Activated naive CD8-positive, alpha-beta T cell treated with anti-CD3 and anti-CD28 coated beads, Interleukin-2, amount 50 U/mL, for 16 hours (primary cell): ENCODE results near the gene CABLES1.
"Not testable (repeated sequence)": the region's sequence is repeated elsewhere in the genome, so short reads cannot be mapped to it uniquely, and the experiment has no call there.

ENCODE experiments used
- DNase-seq: peaks from one replicate; pipeline ENCODE4 v3.0.0-alpha.2; 2020; ENCODE audit warnings: low read depth, low spot score

CABLES1 gene

DNA sequence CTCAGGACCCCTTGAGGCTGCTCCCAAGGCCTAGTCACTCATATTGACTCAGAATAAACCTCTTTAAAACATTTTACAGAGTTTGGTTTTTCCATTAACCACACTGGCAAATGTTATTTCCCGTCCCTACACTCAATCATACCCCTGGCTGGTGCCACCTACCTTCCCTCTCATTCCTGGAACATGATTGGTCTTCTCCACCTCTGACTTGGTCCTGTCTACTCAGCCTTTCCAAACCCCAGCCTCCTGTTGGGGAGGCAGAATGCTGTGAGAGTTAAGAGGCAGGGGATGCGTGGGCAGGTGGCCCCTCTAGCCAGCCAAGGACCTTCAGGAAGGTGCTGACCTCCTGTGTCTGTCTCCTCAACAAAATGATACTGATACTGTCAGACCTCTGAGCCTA, 149.3 kb downstream of the CABLES1 start:
- no peak for DNase-seq

- not testable (repeated sequence) for DNase-seq
These were observed 150.3 kb downstream of the CABLES1 start for GRCh38 chr18:23285581-23285980.

GRCh38 chr18:23291456-23292205, 156.3 kb downstream of the CABLES1 start:
- DNase-seq: no peak

DNA sequence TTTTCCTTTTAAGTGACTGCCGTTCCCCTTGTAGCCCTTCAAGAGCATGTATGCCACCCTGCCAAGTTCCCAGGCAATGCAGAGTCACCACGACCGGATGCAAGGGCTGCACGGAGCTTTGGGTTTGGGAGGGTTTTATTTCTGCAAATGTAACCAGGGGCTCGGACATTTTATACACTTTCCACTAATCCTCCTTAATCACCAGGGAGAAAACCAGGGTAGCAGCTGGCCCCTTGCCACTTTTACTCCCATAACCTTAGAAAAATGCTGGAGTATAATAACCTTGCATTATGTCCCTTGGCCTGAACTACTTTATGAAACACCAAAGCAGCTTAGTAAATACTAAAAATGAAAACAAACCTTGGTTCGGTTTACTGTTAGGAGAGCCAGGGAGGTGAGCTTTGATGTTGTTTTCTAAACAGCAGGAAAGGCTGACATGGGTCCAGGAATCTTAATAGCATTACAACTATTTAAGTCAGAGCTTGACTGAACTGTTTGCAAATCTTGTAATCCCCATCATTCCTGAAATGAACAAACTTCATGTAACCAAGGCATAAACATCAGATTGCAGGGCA, 165.0 kb downstream of the CABLES1 start:
- DNase-seq: no peak

DNA sequence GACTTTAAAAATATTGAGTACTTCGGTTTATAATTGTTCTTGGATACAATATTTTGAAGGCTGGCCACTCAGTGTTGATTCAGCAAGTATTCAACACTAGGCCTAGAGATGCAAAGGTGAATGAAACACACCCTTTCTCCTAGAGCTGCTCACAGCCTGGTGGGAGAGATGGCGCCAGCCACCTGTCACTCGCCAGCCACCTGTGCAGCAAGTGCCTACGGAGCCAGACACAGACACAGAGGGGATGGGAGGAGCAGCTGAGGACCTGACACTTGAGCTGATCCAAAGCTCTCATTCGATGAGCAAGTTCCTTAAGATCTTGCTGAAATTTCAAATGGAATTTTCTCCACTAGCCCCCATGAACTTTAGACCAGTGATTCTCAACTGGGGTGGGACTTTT, 166.7 kb downstream of the CABLES1 start:
- no peak for DNase-seq

DNA sequence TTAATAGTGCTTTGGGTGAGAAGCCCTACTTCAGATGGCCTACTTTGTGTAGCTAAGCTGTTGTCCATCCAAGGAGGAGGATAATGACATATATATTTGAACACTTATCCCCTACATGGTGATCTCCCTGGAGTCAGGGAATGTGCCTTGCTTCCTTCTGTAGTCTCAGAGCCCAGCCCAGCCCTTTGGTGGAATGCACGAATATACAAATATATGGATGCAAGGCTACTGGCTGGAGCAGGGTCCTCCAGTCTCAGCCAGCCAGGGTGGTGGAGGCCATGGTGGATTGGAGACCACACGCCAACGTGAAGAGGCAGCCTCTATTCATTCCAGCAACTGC, 167.2 kb downstream of the CABLES1 start:
- DNase-seq: no peak

- no peak for DNase-seq
These were observed 167.7 kb downstream of the CABLES1 start for GRCh38 chr18:23302851-23303527.

DNA sequence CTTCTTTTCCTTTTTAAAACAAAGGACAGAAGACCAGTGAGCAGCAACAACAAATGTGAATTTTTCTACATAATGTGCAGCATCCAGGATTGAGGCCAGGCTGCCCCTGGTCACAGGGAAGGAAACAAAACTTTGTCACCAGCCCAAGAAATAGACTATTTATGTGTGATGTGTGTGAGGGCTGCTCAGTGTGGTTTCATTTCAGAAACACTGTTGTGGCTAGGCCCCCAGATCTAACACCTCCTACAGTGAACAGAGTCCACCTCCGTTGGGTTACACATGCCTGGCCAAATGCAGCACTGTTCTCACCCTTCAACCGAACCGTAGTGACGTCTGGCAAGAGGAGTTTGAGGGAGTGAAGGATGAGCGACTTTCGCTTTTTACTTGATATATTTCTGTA, 171.5 kb downstream of the CABLES1 start:
- DNase-seq: no peak

GRCh38 chr18:23307567-23308295, 172.4 kb downstream of the CABLES1 start:
- no peak for DNase-seq
